Natural killer cell (primary cell): ENCODE results near the gene MMP24. TPM values are rescaled to one million over a fixed set of nuclear protein-coding genes. Genes with fewer than 3 reads are reported as not detected.

Experiments used
- ATAC-seq, 3 donors: fragments of 150-1000 bp in 2 of 3; fragments of 200-7000 bp in 1 of 3; cut with Tn5 transposase; 1 replicate in 1 of 3; 2 replicates in 2 of 3; pipeline ENCODE4 v1.10.0; 2021; ENCODE audit warnings: mild to moderate bottlenecking in 2 of 3, moderate library complexity in 2 of 3
- DNase-seq, 2 donors: peaks; one replicate each; pipeline versions ENCODE4 v3.0.0 to v3.0.0-alpha.2; 2013 to 2021; ENCODE audit warnings: mixed read lengths in 1 of 2
- H3K27ac ChIP-seq: one replicate; pipeline ENCODE4 v1.5.1; 2013; ENCODE audit warnings: mild to moderate bottlenecking, low read length
- H3K27me3 ChIP-seq: one replicate; pipeline ENCODE4 v1.6.1; 2013; ENCODE audit warnings: low read length; ENCODE audit not compliant: control insufficient read depth, insufficient read depth
- H3K36me3 ChIP-seq: one replicate; pipeline ENCODE4 v1.6.1; 2013; ENCODE audit warnings: low read length; ENCODE audit not compliant: control insufficient read depth, insufficient read depth
- H3K4me1 ChIP-seq: one replicate; pipeline ENCODE4 v1.6.1; 2013; ENCODE audit warnings: low read length; ENCODE audit not compliant: control insufficient read depth, insufficient read depth
- H3K4me3 ChIP-seq: one replicate; pipeline ENCODE4 v1.5.1; 2013; ENCODE audit warnings: low read length
- H3K9me3 ChIP-seq: one replicate; pipeline ENCODE4 v1.6.1; 2013; ENCODE audit warnings: low read length; ENCODE audit not compliant: control insufficient read depth, insufficient read depth
- H3K27ac Mint-ChIP-seq, 2 donors: one replicate each; pipeline ENCODE4 v1.8.0; 2022; ENCODE audit warnings: mild to moderate bottlenecking in 2 of 2, mixed read lengths in 2 of 2, moderate library complexity in 1 of 2
- H3K27me3 Mint-ChIP-seq, 2 donors: one replicate each; pipeline ENCODE4 v1.8.0; 2022; ENCODE audit warnings: low read depth in 2 of 2, mixed read lengths in 2 of 2
- H3K36me3 Mint-ChIP-seq: one replicate; pipeline ENCODE4 v1.8.0; 2022; ENCODE audit warnings: mixed read lengths
- H3K4me1 Mint-ChIP-seq, 2 donors: one replicate each; pipeline ENCODE4 v1.8.0; 2022; ENCODE audit warnings: mixed read lengths in 2 of 2
- H3K4me3 Mint-ChIP-seq: one replicate; pipeline ENCODE4 v1.8.0; 2022; ENCODE audit warnings: mild to moderate bottlenecking, moderate library complexity, mixed read lengths
- H3K9me3 Mint-ChIP-seq, 2 donors: one replicate each; pipeline ENCODE4 v1.8.0; 2022; ENCODE audit warnings: mixed read lengths in 2 of 2
- CTCF ChIP-seq: fragments of 200-600 bp; IDR thresholded peaks from one replicate; pipeline ENCODE4 v1.8.0; 2022; ENCODE audit warnings: antibody characterized with exemption
- WGBS: methylation state at CpG from one replicate; pipeline ENCODE4 v1.1.7; 2013; ENCODE audit warnings: missing lambda C conversion rate; ENCODE audit not compliant: insufficient coverage; 5-methylcytosine and 5-hydroxymethylcytosine counted together
- intact Hi-C: fragments of 100-400 bp; cut with micrococcal nuclease; formaldehyde crosslinking; loops from one replicate; pipeline ENCODE4 v1.14.2; 2022
- total RNA-seq, 4 donors: library from RNA; stranded (reverse); fragments of 120-200 nt in 1 of 4; gene quantifications; one replicate each; pipeline versions ENCODE4 v1.2.3 to v1.2.4, GENCODE V29; 2013 to 2022

MMP24 gene
- total RNA-seq, 3 donors from 2014 or later (not counting 1 experiment from before 2014, with no cell fraction given), result 0.14 to 0.18 (median 0.16) TPM

GRCh38 chr20:35284267-35284991 is 57.9 kb downstream of the MMP24 start, which contains the start of gene EIF6:
EIF6 (minus strand) TSS chr20:35284772; CDS start chr20:35284487, 285 bp downstream.
- Histone ChIP-seq H3K27me3 (no peaks in the 10 kb centered on the region), H3K9me3 (no peaks in the 10 kb centered on the region), H3K36me3 (peaks cover 15% of the 10 kb centered on the region), H3K4me1 (peaks cover 21% of the 10 kb centered on the region), H3K27ac (peak within 1 kb of the TSS; percentile 67), H3K4me3 (peak within 1 kb of the TSS; percentile 81)
- Mint-ChIP-seq H3K27ac (peak within 1 kb of the TSS; percentile 90), H3K4me3 (peak within 1 kb of the TSS; percentile 96), H3K9me3 (no peaks in the 10 kb centered on the region), H3K4me1 (peaks cover 9 to 29% of the 10 kb centered on the region in 2 donors), H3K27me3 (peaks cover 0 to 2% of the 10 kb centered on the region in 2 donors), H3K36me3 (no peaks in the 10 kb centered on the region)
- DNase-seq (peak; percentile 60 to 79), ATAC-seq (peak; percentile 82 to 90 (median 85))
- under 1% methylated on average over 61 of the region's 61 CpGs for WGBS
- intact Hi-C loops, result no loop called here
- TF ChIP-seq CTCF, result no peak

GRCh38 chr20:35284992-35285805 is 58.7 kb downstream of the MMP24 start:
- peak overlapping the region; percentile 67 for H3K27ac ChIP-seq
- no peak for DNase-seq
- Mint-ChIP-seq H3K27ac (peak overlapping the region; percentile 90), H3K27me3 (peaks cover 0 to 2% of the 10 kb centered on the region in 2 donors), H3K9me3 (no peaks in the 10 kb centered on the region), H3K36me3 (no peaks in the 10 kb centered on the region), H3K4me1 (peaks cover 9 to 24% of the 10 kb centered on the region in 2 donors), H3K4me3 (peak overlapping the region; percentile 96)
- TF ChIP-seq CTCF, result no peak
- WGBS, result 69% methylated on average over 19 of the region's 19 CpGs
- no peaks in the 10 kb centered on the region for H3K9me3 ChIP-seq
- H3K4me1 ChIP-seq, result peaks cover 21% of the 10 kb centered on the region
- H3K4me3 ChIP-seq, result peak overlapping the region; percentile 81
- no peaks in the 10 kb centered on the region for H3K27me3 ChIP-seq
- H3K36me3 ChIP-seq, result peaks cover 8% of the 10 kb centered on the region
- intact Hi-C loops, result no loop called here
- ATAC-seq, result no peak

- intact Hi-C loops, result no loop called here
- Mint-ChIP-seq H3K4me1 (peaks cover 9 to 21% of the 10 kb centered on the region in 2 donors), H3K4me3 (peak overlapping the region; percentile 59), H3K27ac (peak overlapping the region; percentile 6 to 90), H3K27me3 (peaks cover 0 to 2% of the 10 kb centered on the region in 2 donors), H3K9me3 (no peaks in the 10 kb centered on the region), H3K36me3 (no peaks in the 10 kb centered on the region)
- no peak for TF ChIP-seq CTCF
- H3K36me3 ChIP-seq, result peaks cover 4% of the 10 kb centered on the region
- H3K4me1 ChIP-seq, result peaks cover 21% of the 10 kb centered on the region
- H3K27me3 ChIP-seq, result no peaks in the 10 kb centered on the region
- peak in 1 of 2 donors; percentile 39 for DNase-seq
- H3K9me3 ChIP-seq, result no peaks in the 10 kb centered on the region
- no peak overlapping the region for H3K27ac ChIP-seq
- H3K4me3 ChIP-seq, result no peak overlapping the region
- ATAC-seq, result no peak
- 93% methylated on average over 3 of the region's 5 CpGs for WGBS
These were observed 59.3 kb downstream of the MMP24 start for GRCh38 chr20:35285806-35286076.
